ENCODE data around the gene MEX3A. TPM values are rescaled to one million over a fixed set of nuclear protein-coding genes. Genes with fewer than 3 reads are reported as not detected.

Gene MEX3A
- total and polyA plus RNA-seq, 2 of the 8 experiments (the other 6 are each of a cell fraction or from before 2014, with no cell fraction given): 34.1 to 52.4 TPM

GRCh38 chr1:156090840-156091188, 8.5 kb upstream of the MEX3A start (continued):
- TF ChIP-seq CTCF (IDR thresholded peaks at IDR 0.05; ENCODE audit: control extremely low read depth in 1 of 3, insufficient read depth in 1 of 3, low read depth in 1 of 3, low read length in 3 of 3): peak; percentile 66 to 97 (median 90)
- no peak for TF ChIP-seq TBP (IDR thresholded peaks at IDR 0.05; ENCODE audit: low read depth, low read length)
- TF ChIP-seq SIRT6 (IDR thresholded peaks at IDR 0.05; ENCODE audit: low read length): no peak
- no peak for TF ChIP-seq ASH2L (IDR thresholded peaks at IDR 0.05; ENCODE audit: low read length)
- TF ChIP-seq MAFK (IDR thresholded peaks at IDR 0.05; ENCODE audit: low read depth, low read length): no peak
- peak; percentile 35; the same call in 1 of the 2 replicates for TF ChIP-seq YY1 (IDR thresholded peaks at IDR 0.05; ENCODE audit: low read depth, low read length)
- TF ChIP-seq CBX8 (IDR thresholded peaks at IDR 0.05; ENCODE audit: borderline replicate concordance, low read depth, low read length): no peak
- TF ChIP-seq SAP30 (IDR thresholded peaks at IDR 0.05; ENCODE audit: insufficient read depth, insufficient replicate concordance, low read length): no peak
- no peak for TF ChIP-seq ZNF274 (IDR thresholded peaks at IDR 0.05; ENCODE audit: borderline replicate concordance, extremely low read depth, low read length)
- TF ChIP-seq, protein P1, sequence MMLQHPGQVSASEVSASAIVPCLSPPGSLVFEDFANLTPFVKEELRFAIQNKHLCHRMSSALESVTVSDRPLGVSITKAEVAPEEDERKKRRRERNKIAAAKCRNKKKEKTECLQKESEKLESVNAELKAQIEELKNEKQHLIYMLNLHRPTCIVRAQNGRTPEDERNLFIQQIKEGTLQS (IDR thresholded peaks at IDR 0.05; ENCODE audit: insufficient read depth, low read depth, low read length): no peak
- TF ChIP-seq JUND (IDR thresholded peaks at IDR 0.05; ENCODE audit: low read length): peak; percentile 42; the same call in 1 of the 2 replicates
- no peak for TF ChIP-seq RXRA (IDR thresholded peaks at IDR 0.05; ENCODE audit: insufficient read depth, low read depth, low read length)
- no peak for TF ChIP-seq KDM1A (IDR thresholded peaks at IDR 0.05; ENCODE audit: borderline replicate concordance, low read length)
- no peak for TF ChIP-seq SRF (IDR thresholded peaks at IDR 0.05; ENCODE audit: low read depth, low read length)

All from H1 (cell line).